ENCODE results near the gene SMYD3. TPM values are rescaled to one million over a fixed set of nuclear protein-coding genes. Genes with fewer than 3 reads are reported as not detected.

The SMYD3 gene
- total RNA-seq, 5 donors from 2014 or later (not counting 1 experiment from before 2014, with no cell fraction given): 17.7 to 37.8 (median 21.9) TPM

- Histone ChIP-seq H3K9me3 (no peaks in the 10 kb centered on the region), H3K4me3 (ENCODE audit: control insufficient read depth in 1 of 2, extremely low read depth in 1 of 2, low read length in 1 of 2) (no peak overlapping the region), H3K27ac (ENCODE audit: low read length) (no peak overlapping the region), H3K36me3 (ENCODE audit: control insufficient read depth in 2 of 2, extremely low read depth in 1 of 2, insufficient read depth in 1 of 2, low read length in 1 of 2) (no peaks in the 10 kb centered on the region), H3K27me3 (replicated peaks in 1 of 2; ENCODE audit: control insufficient read depth in 2 of 2, extremely low read depth in 1 of 2, insufficient read depth in 2 of 2, low read length in 1 of 2) (no peaks in the 10 kb centered on the region), H3K4me1 (ENCODE audit: control insufficient read depth in 1 of 2, extremely low read depth in 1 of 2, insufficient read depth in 2 of 2, low read length in 2 of 2) (no peaks in the 10 kb centered on the region)
- no peak overlapping the region for H3K4me3 Mint-ChIP-seq
- peaks cover 41% of the 10 kb centered on the region for H3K36me3 Mint-ChIP-seq
- no peak for ATAC-seq (replicated peaks in 1 of 4)
- ChIA-PET CTCF (interaction anchor here in 1 of 2 donors (0.9 kb wide), 1 partner anchor 16 kb away, joined by 3 read pairs; no protein-coding TSS in a partner anchor), POLR2A (no interaction called here)
- DNase-seq: no peak
- H3K27ac Mint-ChIP-seq: no peak overlapping the region
- H3K4me1 Mint-ChIP-seq: no peaks in the 10 kb centered on the region
- no peaks in the 10 kb centered on the region for H3K27me3 Mint-ChIP-seq
- no CpG with 5 or more reads among the region's 4 CpGs for WGBS (ENCODE audit: insufficient coverage)
- H3K9me3 Mint-ChIP-seq: peaks cover 0 to 4% (median 0%) of the 10 kb centered on the region in 3 donors
These were observed 235.6 kb downstream of the SMYD3 start for GRCh38 chr1:246271516-246271915.

- Histone ChIP-seq H3K4me1 (ENCODE audit: control insufficient read depth in 1 of 2, extremely low read depth in 1 of 2, insufficient read depth in 2 of 2, low read length in 2 of 2) (no peaks in the 10 kb centered on the region), H3K27ac (ENCODE audit: low read length) (no peak overlapping the region), H3K27me3 (replicated peaks in 1 of 2; ENCODE audit: control insufficient read depth in 2 of 2, extremely low read depth in 1 of 2, insufficient read depth in 2 of 2, low read length in 1 of 2) (no peaks in the 10 kb centered on the region), H3K9me3 (no peaks in the 10 kb centered on the region), H3K4me3 (ENCODE audit: control insufficient read depth in 1 of 2, extremely low read depth in 1 of 2, low read length in 1 of 2) (no peak overlapping the region), H3K36me3 (ENCODE audit: control insufficient read depth in 2 of 2, extremely low read depth in 1 of 2, insufficient read depth in 1 of 2, low read length in 1 of 2) (no peaks in the 10 kb centered on the region)
- ATAC-seq (replicated peaks in 1 of 4) (no peak), DNase-seq (no peak)
- ChIA-PET POLR2A (no interaction called here), CTCF (no interaction called here)
- Mint-ChIP-seq H3K4me1 (no peaks in the 10 kb centered on the region), H3K27me3 (no peaks in the 10 kb centered on the region), H3K4me3 (no peak overlapping the region), H3K27ac (no peak overlapping the region), H3K36me3 (peaks cover 51% of the 10 kb centered on the region), H3K9me3 (peaks cover 0 to 4% (median 0%) of the 10 kb centered on the region in 3 donors)
These were observed 236.8 kb downstream of the SMYD3 start for GRCh38 chr1:246270236-246270635.

GRCh38 chr1:246269466-246269865 lies 237.6 kb downstream of the SMYD3 start:
- Histone ChIP-seq H3K27ac (ENCODE audit: low read length) (no peak overlapping the region), H3K4me3 (ENCODE audit: control insufficient read depth in 1 of 2, extremely low read depth in 1 of 2, low read length in 1 of 2) (no peak overlapping the region), H3K4me1 (ENCODE audit: control insufficient read depth in 1 of 2, extremely low read depth in 1 of 2, insufficient read depth in 2 of 2, low read length in 2 of 2) (no peaks in the 10 kb centered on the region), H3K27me3 (replicated peaks in 1 of 2; ENCODE audit: control insufficient read depth in 2 of 2, extremely low read depth in 1 of 2, insufficient read depth in 2 of 2, low read length in 1 of 2) (no peaks in the 10 kb centered on the region), H3K36me3 (ENCODE audit: control insufficient read depth in 2 of 2, extremely low read depth in 1 of 2, insufficient read depth in 1 of 2, low read length in 1 of 2) (no peaks in the 10 kb centered on the region), H3K9me3 (no peaks in the 10 kb centered on the region)
- Mint-ChIP-seq H3K27me3 (no peaks in the 10 kb centered on the region), H3K27ac (no peak overlapping the region), H3K4me1 (no peaks in the 10 kb centered on the region), H3K9me3 (peaks cover 0 to 4% (median 0%) of the 10 kb centered on the region in 3 donors), H3K4me3 (no peak overlapping the region), H3K36me3 (peaks cover 51% of the 10 kb centered on the region)
- DNase-seq (no peak), ATAC-seq (replicated peaks in 1 of 4) (no peak)
- CTCF ChIA-PET: no interaction called here
- WGBS (ENCODE audit: insufficient coverage): 97% methylated on average over 5 of the region's 7 CpGs
- POLR2A ChIA-PET: no interaction called here

GRCh38 chr1:246267896-246268295 lies 239.2 kb downstream of the SMYD3 start:
- no peak overlapping the region for H3K4me3 ChIP-seq (ENCODE audit: control insufficient read depth in 1 of 2, extremely low read depth in 1 of 2, low read length in 1 of 2)
- H3K27ac ChIP-seq (ENCODE audit: low read length): no peak overlapping the region
- peaks cover 50% of the 10 kb centered on the region for H3K36me3 Mint-ChIP-seq
- H3K27me3 Mint-ChIP-seq: no peaks in the 10 kb centered on the region
- WGBS (ENCODE audit: insufficient coverage): 92% methylated on average over 3 of the region's 5 CpGs
- no peak overlapping the region for H3K4me3 Mint-ChIP-seq
- ChIA-PET CTCF (no interaction called here), POLR2A (no interaction called here)
- DNase-seq (no peak), ATAC-seq (replicated peaks in 1 of 4) (no peak)
- no peaks in the 10 kb centered on the region for H3K4me1 Mint-ChIP-seq
- no peaks in the 10 kb centered on the region for H3K27me3 ChIP-seq (replicated peaks in 1 of 2; ENCODE audit: control insufficient read depth in 2 of 2, extremely low read depth in 1 of 2, insufficient read depth in 2 of 2, low read length in 1 of 2)
- H3K9me3 ChIP-seq: no peaks in the 10 kb centered on the region
- peaks cover 0 to 4% (median 0%) of the 10 kb centered on the region in 3 donors for H3K9me3 Mint-ChIP-seq
- no peaks in the 10 kb centered on the region for H3K36me3 ChIP-seq (ENCODE audit: control insufficient read depth in 2 of 2, extremely low read depth in 1 of 2, insufficient read depth in 1 of 2, low read length in 1 of 2)
- no peak overlapping the region for H3K27ac Mint-ChIP-seq
- no peaks in the 10 kb centered on the region for H3K4me1 ChIP-seq (ENCODE audit: control insufficient read depth in 1 of 2, extremely low read depth in 1 of 2, insufficient read depth in 2 of 2, low read length in 2 of 2)

GRCh38 chr1:246267426-246267825 lies 239.7 kb downstream of the SMYD3 start:
- ATAC-seq (replicated peaks in 1 of 4): no peak
- no peak for DNase-seq
- CTCF ChIA-PET: no interaction called here
- H3K27ac Mint-ChIP-seq: no peak overlapping the region
- Histone ChIP-seq H3K27ac (ENCODE audit: low read length) (no peak overlapping the region), H3K4me3 (ENCODE audit: control insufficient read depth in 1 of 2, extremely low read depth in 1 of 2, low read length in 1 of 2) (no peak overlapping the region), H3K9me3 (no peaks in the 10 kb centered on the region), H3K4me1 (ENCODE audit: control insufficient read depth in 1 of 2, extremely low read depth in 1 of 2, insufficient read depth in 2 of 2, low read length in 2 of 2) (no peaks in the 10 kb centered on the region), H3K27me3 (replicated peaks in 1 of 2; ENCODE audit: control insufficient read depth in 2 of 2, extremely low read depth in 1 of 2, insufficient read depth in 2 of 2, low read length in 1 of 2) (no peaks in the 10 kb centered on the region), H3K36me3 (ENCODE audit: control insufficient read depth in 2 of 2, extremely low read depth in 1 of 2, insufficient read depth in 1 of 2, low read length in 1 of 2) (no peaks in the 10 kb centered on the region)
- WGBS (ENCODE audit: insufficient coverage): no CpG with 5 or more reads among the region's 3 CpGs
- no peak overlapping the region for H3K4me3 Mint-ChIP-seq
- POLR2A ChIA-PET: no interaction called here
- H3K36me3 Mint-ChIP-seq: peaks cover 51% of the 10 kb centered on the region
- H3K27me3 Mint-ChIP-seq: no peaks in the 10 kb centered on the region
- peaks cover 0 to 4% (median under 1%) of the 10 kb centered on the region in 3 donors for H3K9me3 Mint-ChIP-seq
- no peaks in the 10 kb centered on the region for H3K4me1 Mint-ChIP-seq

- Histone ChIP-seq H3K4me1 (ENCODE audit: control insufficient read depth in 1 of 2, extremely low read depth in 1 of 2, insufficient read depth in 2 of 2, low read length in 2 of 2) (no peaks in the 10 kb centered on the region), H3K4me3 (ENCODE audit: control insufficient read depth in 1 of 2, extremely low read depth in 1 of 2, low read length in 1 of 2) (no peak overlapping the region), H3K27ac (ENCODE audit: low read length) (no peak overlapping the region), H3K27me3 (replicated peaks in 1 of 2; ENCODE audit: control insufficient read depth in 2 of 2, extremely low read depth in 1 of 2, insufficient read depth in 2 of 2, low read length in 1 of 2) (no peaks in the 10 kb centered on the region), H3K9me3 (no peaks in the 10 kb centered on the region), H3K36me3 (ENCODE audit: control insufficient read depth in 2 of 2, extremely low read depth in 1 of 2, insufficient read depth in 1 of 2, low read length in 1 of 2) (no peaks in the 10 kb centered on the region)
- no peak for ATAC-seq (replicated peaks in 1 of 4)
- H3K4me1 Mint-ChIP-seq: no peaks in the 10 kb centered on the region
- no peaks in the 10 kb centered on the region for H3K27me3 Mint-ChIP-seq
- no peak for DNase-seq
- peaks cover 0 to 8% (median 8%) of the 10 kb centered on the region in 3 donors for H3K9me3 Mint-ChIP-seq
- H3K27ac Mint-ChIP-seq: no peak overlapping the region
- ChIA-PET CTCF (no interaction called here), POLR2A (no interaction called here)
- H3K4me3 Mint-ChIP-seq: no peak overlapping the region
- peaks cover 47% of the 10 kb centered on the region for H3K36me3 Mint-ChIP-seq
- WGBS (ENCODE audit: insufficient coverage): no CpG with 5 or more reads among the region's 2 CpGs
These were observed 241.6 kb downstream of the SMYD3 start for GRCh38 chr1:246265481-246265880.

- Mint-ChIP-seq H3K27ac (no peak overlapping the region), H3K27me3 (no peaks in the 10 kb centered on the region), H3K4me1 (no peaks in the 10 kb centered on the region), H3K36me3 (peaks cover 41% of the 10 kb centered on the region), H3K4me3 (no peak overlapping the region), H3K9me3 (peaks cover 6 to 22% (median 21%) of the 10 kb centered on the region in 3 donors)
- H3K27ac ChIP-seq (ENCODE audit: low read length): no peak overlapping the region
- H3K4me1 ChIP-seq (ENCODE audit: control insufficient read depth in 1 of 2, extremely low read depth in 1 of 2, insufficient read depth in 2 of 2, low read length in 2 of 2): no peaks in the 10 kb centered on the region
- POLR2A ChIA-PET: no interaction called here
- no peak for ATAC-seq (replicated peaks in 1 of 4)
- no peak overlapping the region for H3K4me3 ChIP-seq (ENCODE audit: control insufficient read depth in 1 of 2, extremely low read depth in 1 of 2, low read length in 1 of 2)
- no peaks in the 10 kb centered on the region for H3K27me3 ChIP-seq (replicated peaks in 1 of 2; ENCODE audit: control insufficient read depth in 2 of 2, extremely low read depth in 1 of 2, insufficient read depth in 2 of 2, low read length in 1 of 2)
- H3K36me3 ChIP-seq (ENCODE audit: control insufficient read depth in 2 of 2, extremely low read depth in 1 of 2, insufficient read depth in 1 of 2, low read length in 1 of 2): no peaks in the 10 kb centered on the region
- no peaks in the 10 kb centered on the region for H3K9me3 ChIP-seq
- CTCF ChIA-PET: no interaction called here
- DNase-seq: no peak
- WGBS (ENCODE audit: insufficient coverage): no CpG with 5 or more reads among the region's 6 CpGs
These were observed 244.8 kb downstream of the SMYD3 start for GRCh38 chr1:246262281-246262680.
